Ishikawa (cell line): ENCODE data around the gene CCT6B.

Source experiments
- CEBPB ChIP-seq: IDR thresholded peaks from 2 replicates; pipeline ENCODE4 v1.6.1; 2012
- CREB1 ChIP-seq: IDR thresholded peaks from 2 replicates; pipeline ENCODE4 v1.6.1; 2012; ENCODE audit warnings: low read depth
- EGR1 ChIP-seq: IDR thresholded peaks from 2 replicates; pipeline ENCODE4 v1.6.1; 2012
- EP300 ChIP-seq: IDR thresholded peaks from 2 replicates; pipeline ENCODE4 v1.6.1; 2012; ENCODE audit warnings: borderline replicate concordance
- FOXM1 ChIP-seq: IDR thresholded peaks from 2 replicates; pipeline ENCODE4 v1.6.1; 2012; ENCODE audit warnings: low read depth, borderline replicate concordance
- MAX ChIP-seq: IDR thresholded peaks from 2 replicates; pipeline ENCODE4 v1.6.1; 2012
- NFIC ChIP-seq: IDR thresholded peaks from 2 replicates; pipeline ENCODE4 v1.6.1; 2012
- RAD21 ChIP-seq: IDR thresholded peaks from 2 replicates; pipeline ENCODE4 v1.6.1; 2012; ENCODE audit warnings: low read depth
- REST ChIP-seq: IDR thresholded peaks from 2 replicates; pipeline ENCODE4 v1.6.1; 2012; ENCODE audit warnings: low read depth, mild to moderate bottlenecking
- TAF1 ChIP-seq: IDR thresholded peaks from 2 replicates; pipeline ENCODE4 v1.6.1; 2012; ENCODE audit warnings: low read depth, mild to moderate bottlenecking
- TCF12 ChIP-seq: IDR thresholded peaks from 2 replicates; pipeline ENCODE4 v1.6.1; 2012; ENCODE audit warnings: low read depth
- TEAD4 ChIP-seq: IDR thresholded peaks from 2 replicates; pipeline ENCODE4 v1.6.1; 2012
- USF1 ChIP-seq: IDR thresholded peaks from 2 replicates; pipeline ENCODE4 v1.6.1; 2012
- YY1 ChIP-seq: IDR thresholded peaks from 2 replicates; pipeline ENCODE4 v1.6.1; 2012; ENCODE audit warnings: low read depth
- ZBTB7A ChIP-seq: IDR thresholded peaks from 2 replicates; pipeline ENCODE4 v1.6.1; 2012; ENCODE audit warnings: low read depth

The CCT6B gene

GRCh38 chr17:34885076-34885475 is 76.2 kb downstream of the CCT6B start:
- no peak for TF ChIP-seq EGR1
- TF ChIP-seq TAF1: no peak
- TF ChIP-seq REST: no peak
- TF ChIP-seq CREB1: no peak
- no peak for TF ChIP-seq TEAD4
- TF ChIP-seq TCF12: no peak
- TF ChIP-seq FOXM1: no peak
- TF ChIP-seq ZBTB7A: no peak
- TF ChIP-seq MAX: no peak
- TF ChIP-seq CEBPB: no peak
- TF ChIP-seq RAD21: no peak
- TF ChIP-seq YY1: no peak
- no peak for TF ChIP-seq EP300
- no peak for TF ChIP-seq USF1
- no peak for TF ChIP-seq NFIC

- TF ChIP-seq YY1: no peak
- no peak for TF ChIP-seq EGR1
- no peak for TF ChIP-seq TEAD4
- TF ChIP-seq NFIC: no peak
- no peak for TF ChIP-seq FOXM1
- no peak for TF ChIP-seq USF1
- no peak for TF ChIP-seq MAX
- TF ChIP-seq TAF1: no peak
- TF ChIP-seq TCF12: no peak
- no peak for TF ChIP-seq RAD21
- no peak for TF ChIP-seq CREB1
- no peak for TF ChIP-seq CEBPB
- TF ChIP-seq ZBTB7A: no peak
- TF ChIP-seq REST: no peak
- TF ChIP-seq EP300: no peak
Observed at GRCh38 chr17:34884597-34884996, 76.7 kb downstream of the CCT6B start.

GRCh38 chr17:34883106-34884000 is 77.9 kb downstream of the CCT6B start:
- TF ChIP-seq EP300: no peak
- TF ChIP-seq YY1: no peak
- no peak for TF ChIP-seq USF1
- no peak for TF ChIP-seq REST
- no peak for TF ChIP-seq TCF12
- TF ChIP-seq TAF1: no peak
- no peak for TF ChIP-seq NFIC
- no peak for TF ChIP-seq FOXM1
- no peak for TF ChIP-seq RAD21
- no peak for TF ChIP-seq CREB1
- no peak for TF ChIP-seq TEAD4
- TF ChIP-seq MAX: no peak
- no peak for TF ChIP-seq EGR1
- TF ChIP-seq CEBPB: no peak
- TF ChIP-seq ZBTB7A: no peak
